Upper lobe of left lung (tissue), 6 donors: ENCODE results near the gene ZNF528. TPM values are rescaled to one million over a fixed set of nuclear protein-coding genes. Genes with fewer than 3 reads are reported as not detected.

Source experiments
- ATAC-seq, 2 donors: fragments of 200-7000 bp; cut with Tn5 transposase; one replicate each; pipeline ENCODE4 v1.9.1; 2022; ENCODE audit warnings: mild to moderate bottlenecking in 2 of 2, moderate library complexity in 2 of 2; ENCODE audit not compliant: low FRiP score in 2 of 2
- DNase-seq, 2 donors: peaks; one replicate each; pipeline ENCODE4 v3.0.0-alpha.2; 2019 to 2020
- H3K27ac ChIP-seq, 4 donors: fragments of 200-600 bp; sonication (generic); one replicate each; pipeline ENCODE4 v1.5.1; 2016 to 2019
- H3K27me3 ChIP-seq, 4 donors: fragments of 200-600 bp; sonication (generic); one replicate each; pipeline ENCODE4 v1.5.1; 2017 to 2019
- H3K36me3 ChIP-seq, 4 donors: fragments of 200-600 bp; sonication (generic); one replicate each; pipeline ENCODE4 v1.5.1; 2016 to 2019
- H3K4me1 ChIP-seq, 4 donors: fragments of 200-600 bp; sonication (generic); one replicate each; pipeline ENCODE4 v1.5.1; 2018 to 2019
- H3K4me3 ChIP-seq, 4 donors: fragments of 200-600 bp; sonication (generic); one replicate each; pipeline ENCODE4 v1.5.1; 2017 to 2019; ENCODE audit warnings: mild to moderate bottlenecking in 2 of 4, moderate library complexity in 1 of 4
- H3K9me3 ChIP-seq, 4 donors: fragments of 200-600 bp; sonication (generic); one replicate each; pipeline ENCODE4 v1.5.1; 2018 to 2019
- EP300 ChIP-seq, 4 donors: sonication (generic); formaldehyde crosslinking; IDR thresholded peaks; one replicate each; pipeline ENCODE4 v1.5.1; 2017; ENCODE audit warnings: antibody characterized with exemption in 4 of 4, control low read depth in 2 of 4
- POLR2A ChIP-seq, 4 donors: fragments of 450-650 bp; IDR thresholded peaks; one replicate each; pipeline ENCODE4 v1.5.1; 2016 to 2017; ENCODE audit warnings: antibody characterized with exemption in 4 of 4, mild to moderate bottlenecking in 2 of 4
- POLR2AphosphoS5 ChIP-seq, 2 donors: sonication (generic); formaldehyde crosslinking; IDR thresholded peaks; one replicate each; pipeline ENCODE4 v1.5.1; 2017; ENCODE audit warnings: antibody characterized with exemption in 2 of 2
- WGBS, 2 donors: methylation state at CpG; one replicate each; pipeline ENCODE4 v1.1.5; 2017 to 2018; 5-methylcytosine and 5-hydroxymethylcytosine counted together
- total RNA-seq, 6 donors: library from RNA; depleted of rRNA in 4 of 6; stranded (reverse); fragments of >200 nt in 4 of 6; gene quantifications; one replicate each; pipeline versions ENCODE4 v1.1.0 to v1.2.1, GENCODE V29; 2016 to 2021
- TF ChIP-seq, protein P1 (sequence below), 6 experiments: fragments of 450-650 bp in 4 of 6; fragments of 200-600 bp in 2 of 6; sonication (generic) in 2 of 6; IDR thresholded peaks; one replicate each; pipeline ENCODE4 v1.5.1; 2016 to 2019; ENCODE audit warnings: antibody characterized with exemption in 6 of 6
- donor health status: DM: no; HTN: no; CAD: no; lungs with moderate emphysema.
- donor health status: DM: no; HTN: yes; CAD: no; lungs with severe emphysema.

The ZNF528 gene
- total RNA-seq: 10 to 100 TPM; 10.2 to 36.7 (median 27.5) TPM

DNA sequence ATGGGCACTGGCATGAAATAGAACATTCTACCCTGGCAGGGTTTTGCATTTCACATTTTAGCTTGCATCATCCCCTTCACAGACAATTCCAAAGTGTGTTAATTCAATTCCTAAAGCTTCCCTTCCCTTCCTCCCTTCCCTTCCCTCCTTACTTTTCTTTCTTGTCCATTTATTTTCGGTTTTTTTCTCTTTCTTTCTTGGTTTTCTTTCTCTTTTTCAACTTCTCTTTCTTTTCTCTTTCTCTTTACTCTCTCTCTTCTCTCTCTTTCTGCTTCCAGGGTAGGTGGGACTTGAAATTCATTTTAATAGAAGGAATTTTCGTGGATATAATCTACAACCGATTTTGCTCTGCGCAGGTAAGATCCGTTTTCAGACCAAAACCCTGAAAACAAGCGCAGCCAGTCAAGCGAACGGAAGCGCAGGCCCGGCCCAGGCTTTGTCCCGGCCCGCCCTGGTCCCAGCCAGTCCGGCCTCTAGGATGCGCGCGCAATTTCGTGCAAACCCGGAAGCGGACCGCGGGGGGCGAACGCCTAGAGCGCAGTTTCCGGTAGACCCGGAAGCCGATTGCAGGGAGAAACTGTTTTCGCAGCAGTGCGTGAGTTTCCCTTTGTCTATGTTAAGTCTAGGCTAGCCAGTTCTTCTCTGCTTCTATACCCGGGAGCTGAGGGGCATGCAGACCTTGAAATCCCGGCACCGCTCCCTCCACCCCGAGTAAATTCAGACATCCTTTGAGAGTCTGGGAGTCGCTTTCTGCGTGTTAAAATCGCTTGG lies at the start of gene ZNF528:
ZNF528 (plus strand) TSS at position 540 of the 771 bp plus-strand sequence. CDS start 4,165 bp downstream, outside the sequence.
- H3K4me1 ChIP-seq: peaks cover 10 to 20% (median 16%) of the 10 kb centered on the region in 4 donors
- DNase-seq (peak; percentile 92 to 96), ATAC-seq (peak; percentile 94 to 99)
- no peaks in the 10 kb centered on the region for H3K27me3 ChIP-seq
- peaks cover 9 to 29% (median 16%) of the 10 kb centered on the region in 4 donors for H3K36me3 ChIP-seq
- H3K4me3 ChIP-seq: peak within 1 kb of the TSS; percentile 60 to 84 (median 68)
- TF ChIP-seq POLR2A (IDR thresholded peaks at IDR 0.05) (peak in 2 of 4 donors; percentile 58 to 70), POLR2AphosphoS5 (IDR thresholded peaks at IDR 0.05) (peak; percentile 85 to 91)
- TF ChIP-seq, protein P1, sequence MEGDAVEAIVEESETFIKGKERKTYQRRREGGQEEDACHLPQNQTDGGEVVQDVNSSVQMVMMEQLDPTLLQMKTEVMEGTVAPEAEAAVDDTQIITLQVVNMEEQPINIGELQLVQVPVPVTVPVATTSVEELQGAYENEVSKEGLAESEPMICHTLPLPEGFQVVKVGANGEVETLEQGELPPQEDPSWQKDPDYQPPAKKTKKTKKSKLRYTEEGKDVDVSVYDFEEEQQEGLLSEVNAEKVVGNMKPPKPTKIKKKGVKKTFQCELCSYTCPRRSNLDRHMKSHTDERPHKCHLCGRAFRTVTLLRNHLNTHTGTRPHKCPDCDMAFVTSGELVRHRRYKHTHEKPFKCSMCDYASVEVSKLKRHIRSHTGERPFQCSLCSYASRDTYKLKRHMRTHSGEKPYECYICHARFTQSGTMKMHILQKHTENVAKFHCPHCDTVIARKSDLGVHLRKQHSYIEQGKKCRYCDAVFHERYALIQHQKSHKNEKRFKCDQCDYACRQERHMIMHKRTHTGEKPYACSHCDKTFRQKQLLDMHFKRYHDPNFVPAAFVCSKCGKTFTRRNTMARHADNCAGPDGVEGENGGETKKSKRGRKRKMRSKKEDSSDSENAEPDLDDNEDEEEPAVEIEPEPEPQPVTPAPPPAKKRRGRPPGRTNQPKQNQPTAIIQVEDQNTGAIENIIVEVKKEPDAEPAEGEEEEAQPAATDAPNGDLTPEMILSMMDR (IDR thresholded peaks at IDR 0.05): no peak
- H3K27ac ChIP-seq: peak within 1 kb of the TSS; percentile 69 to 85 (median 82)
- 1% methylated on average over 31 to 36 of the region's 36 CpGs for WGBS, 2 donors
- peaks cover 0 to 29% (median 19%) of the 10 kb centered on the region in 4 donors for H3K9me3 ChIP-seq

DNA sequence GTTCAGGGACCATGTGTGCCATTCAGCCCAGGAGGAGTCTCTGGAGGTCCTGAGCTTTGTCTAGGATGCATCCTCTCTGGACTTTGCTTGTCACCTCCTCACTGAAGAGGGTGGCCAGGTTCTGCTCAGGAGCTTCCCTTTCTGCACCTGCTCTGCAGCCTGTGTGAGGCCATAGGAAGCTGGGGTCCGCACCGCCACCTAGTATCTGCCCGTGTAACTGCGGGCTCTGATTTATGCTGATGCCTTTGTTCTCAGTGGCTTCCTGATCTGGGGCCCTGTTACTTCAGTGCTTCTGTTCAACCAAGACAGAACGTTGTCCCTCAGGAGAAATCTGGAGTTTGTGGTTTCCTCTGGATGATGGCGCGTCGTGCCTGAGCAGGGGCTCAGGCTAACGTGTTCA lies 46.1 kb upstream of the ZNF528 start:
- whole genome bisulfite sequencing, 2 donors: 75 to 84% methylated on average over 8 to 9 of the region's 9 CpGs
- Histone ChIP-seq H3K36me3 (peaks cover 3 to 65% (median 27%) of the 10 kb centered on the region in 4 donors), H3K9me3 (peaks cover 0 to 22% (median 5%) of the 10 kb centered on the region in 4 donors), H3K27me3 (no peaks in the 10 kb centered on the region), H3K4me3 (no peak overlapping the region), H3K27ac (no peak overlapping the region), H3K4me1 (no peaks in the 10 kb centered on the region)
- TF ChIP-seq EP300 (IDR thresholded peaks at IDR 0.05) (no peak), POLR2AphosphoS5 (IDR thresholded peaks at IDR 0.05) (no peak)
- TF ChIP-seq, protein P1 (IDR thresholded peaks at IDR 0.05): no peak
- ATAC-seq (peak in 1 of 2 donors; percentile 15), DNase-seq (no peak)

DNA sequence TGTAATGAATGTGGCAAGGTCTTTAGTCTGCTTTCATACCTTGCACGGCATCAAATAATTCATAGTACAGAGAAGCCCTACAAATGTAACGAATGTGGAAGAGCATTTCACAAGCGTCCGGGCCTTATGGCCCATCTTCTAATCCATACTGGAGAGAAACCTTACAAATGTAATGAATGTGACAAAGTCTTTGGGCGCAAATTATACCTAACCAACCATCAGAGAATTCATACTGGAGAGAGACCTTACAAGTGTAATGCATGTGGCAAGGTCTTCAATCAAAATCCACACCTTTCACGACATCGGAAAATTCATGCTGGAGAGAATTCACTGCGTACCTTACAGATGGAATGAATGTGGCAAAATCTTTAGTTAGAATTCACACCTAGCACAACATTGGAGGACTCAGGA lies 31.2 kb upstream of the ZNF528 start:
- Histone ChIP-seq H3K27me3 (no peaks in the 10 kb centered on the region), H3K27ac (no peak overlapping the region), H3K36me3 (peaks cover 0 to 19% (median 12%) of the 10 kb centered on the region in 4 donors), H3K4me1 (peaks cover 0 to 13% (median 7%) of the 10 kb centered on the region in 4 donors), H3K4me3 (no peak overlapping the region), H3K9me3 (peaks cover 34 to 89% (median 74%) of the 10 kb centered on the region in 4 donors)
- TF ChIP-seq EP300 (IDR thresholded peaks at IDR 0.05): no peak
- TF ChIP-seq POLR2A (IDR thresholded peaks at IDR 0.05): no peak
- TF ChIP-seq POLR2AphosphoS5 (IDR thresholded peaks at IDR 0.05): no peak
- TF ChIP-seq, protein P1 (IDR thresholded peaks at IDR 0.05): no peak
- WGBS, 2 donors: 97 to 98% methylated on average over 8 of the region's 8 CpGs
- ATAC-seq: no peak
- no peak for DNase-seq

DNA sequence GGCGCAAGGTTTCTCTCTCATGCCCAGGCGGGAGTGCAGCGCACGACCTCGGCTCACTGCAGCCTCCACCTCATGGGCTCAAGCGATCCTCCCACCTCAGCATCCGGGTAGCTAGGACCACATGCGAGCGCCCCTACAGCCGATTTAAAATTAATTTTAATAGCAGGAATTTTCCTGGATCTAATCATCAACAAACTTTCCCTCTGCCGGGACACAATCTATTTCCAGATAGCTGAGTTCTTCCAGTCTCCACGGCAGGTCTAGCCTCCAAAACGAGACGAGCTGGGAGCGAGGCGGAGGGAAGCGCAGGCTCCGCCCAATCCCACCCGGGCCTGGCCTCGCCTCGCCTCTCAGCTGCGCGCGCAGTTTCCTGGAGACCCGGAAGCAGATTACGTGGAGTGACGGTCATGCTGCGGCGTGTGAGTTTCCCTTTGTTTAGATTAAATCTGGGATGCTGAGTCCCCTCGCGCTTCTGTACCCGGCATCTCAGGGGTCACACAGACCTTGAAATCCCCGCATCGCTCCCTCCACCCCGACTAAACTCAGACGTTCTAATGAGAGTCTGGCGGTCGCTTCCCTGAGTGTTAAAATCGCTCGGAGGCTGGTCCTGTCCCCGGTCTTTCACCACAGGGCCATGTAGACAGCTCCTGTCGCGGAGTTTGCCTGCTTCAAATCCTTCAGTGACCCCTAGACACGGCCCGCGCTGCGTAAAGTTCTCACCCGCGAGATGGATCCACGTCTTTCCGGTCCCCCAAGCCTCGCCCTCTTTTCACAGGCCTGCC lies 27.9 kb upstream of the ZNF528 start, which contains the start of gene ZNF880:
ZNF880 (plus strand) TSS at position 365 of the 782 bp plus-strand sequence; CDS start at position 408, 43 bp downstream.
- DNase-seq (peak; percentile 81 to 95), ATAC-seq (peak; percentile 95 to 100)
- Histone ChIP-seq H3K4me1 (peaks cover 0 to 13% (median 7%) of the 10 kb centered on the region in 4 donors), H3K27me3 (no peaks in the 10 kb centered on the region), H3K4me3 (peak within 1 kb of the TSS; percentile 49 to 74 (median 63)), H3K9me3 (peaks cover 26 to 88% (median 57%) of the 10 kb centered on the region in 4 donors), H3K36me3 (peaks cover 11 to 38% (median 30%) of the 10 kb centered on the region in 4 donors), H3K27ac (peak within 1 kb of the TSS; percentile 85 to 98 (median 96))
- WGBS, 2 donors: 2 to 3% methylated on average over 30 to 52 of the region's 52 CpGs
- TF ChIP-seq POLR2A (IDR thresholded peaks at IDR 0.05): peak in 2 of 4 donors; percentile 49 to 57
- TF ChIP-seq EP300 (IDR thresholded peaks at IDR 0.05): no peak
- TF ChIP-seq, protein P1 (IDR thresholded peaks at IDR 0.05): no peak
- peak; percentile 73 to 78 for TF ChIP-seq POLR2AphosphoS5 (IDR thresholded peaks at IDR 0.05)
